Measurements from ENCODE around the gene S100A11.
A peak's percentile ranks its signal among the peaks of the same experiment; 100 is the strongest.

Gene S100A11

GRCh38 chr1:152001631-152002584 is 34.9 kb downstream of the S100A11 start:
- DNase-seq = peak; percentile 85 to 92 (median 87)

DNA sequence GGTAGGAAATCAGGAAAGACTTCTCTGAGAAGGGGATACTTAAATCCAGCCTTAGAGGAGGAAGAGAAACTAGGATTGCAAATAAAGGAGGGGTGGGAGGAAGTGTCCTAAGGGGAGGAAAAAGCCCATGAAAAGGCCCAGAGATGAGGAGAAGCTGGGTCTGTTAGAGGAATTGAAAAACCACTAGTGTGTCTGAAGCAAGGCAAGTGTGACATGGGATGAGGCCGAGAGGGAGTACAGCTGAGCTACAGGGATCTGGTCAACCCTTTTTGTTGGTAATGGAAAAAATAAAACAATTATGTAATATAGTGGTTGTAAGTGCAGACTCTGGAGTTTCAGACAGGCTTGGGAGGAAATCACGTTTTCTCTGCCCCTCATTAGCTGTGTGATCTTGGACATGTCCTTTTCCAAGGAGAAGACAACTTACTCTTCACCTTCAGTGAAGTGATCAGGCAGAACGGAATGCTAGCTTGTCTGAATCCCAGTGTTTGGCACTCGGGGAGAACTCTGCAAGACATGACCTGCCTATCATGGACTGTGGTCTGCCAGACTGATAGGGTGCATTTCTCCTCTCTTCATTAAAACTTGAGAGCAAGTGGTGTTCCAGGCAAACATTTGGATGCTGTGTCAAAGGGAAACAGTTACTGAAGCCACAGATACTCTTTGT is 35.7 kb downstream of the S100A11 start:
- DNase-seq = peak; percentile 84 to 91 (median 86)

DNA sequence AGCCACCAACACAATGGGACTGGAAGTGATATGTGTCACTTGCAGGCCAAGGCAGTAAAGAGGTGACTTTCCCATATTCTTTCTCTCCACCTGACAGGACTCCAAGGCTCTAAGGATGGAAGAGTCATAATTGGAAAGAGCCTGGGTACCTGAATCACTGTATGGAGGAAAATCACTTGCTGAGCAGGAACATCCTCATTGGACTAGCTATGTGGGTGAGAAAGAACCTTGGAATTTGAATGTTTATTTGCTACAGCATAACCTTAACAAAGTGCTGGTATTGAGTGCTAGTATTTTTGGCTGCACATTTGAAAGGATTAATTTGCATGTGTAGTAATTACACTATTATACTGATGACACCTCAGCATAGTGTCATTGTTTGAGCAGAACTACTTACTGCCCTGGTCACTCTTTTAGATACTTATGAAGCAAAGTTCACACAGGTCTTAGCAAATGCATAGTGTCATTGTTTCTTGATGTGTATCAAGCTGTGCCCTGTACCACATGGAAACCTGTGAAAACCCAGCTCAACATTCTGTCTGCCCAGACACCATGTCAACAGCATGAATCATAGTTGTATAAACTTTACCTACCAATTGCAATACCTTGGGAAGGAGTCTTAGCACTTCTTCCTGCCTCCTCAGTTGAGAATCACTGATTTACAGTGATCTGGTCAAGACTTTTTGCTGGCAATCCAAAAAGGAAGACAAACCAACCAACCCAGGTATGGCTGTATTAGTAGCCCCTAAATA is 38.0 kb downstream of the S100A11 start:
- no peak for DNase-seq

- no peak for DNase-seq
These were observed 39.6 kb downstream of the S100A11 start for GRCh38 chr1:151997284-151997570.

GRCh38 chr1:151995774-151996173 is 41.0 kb downstream of the S100A11 start:
- DNase-seq = peak in 2 of 3 donors; percentile 54 to 66

GRCh38 chr1:151994956-151995355 is 41.8 kb downstream of the S100A11 start:
- peak; percentile 39 to 62 (median 57) for DNase-seq

DNA sequence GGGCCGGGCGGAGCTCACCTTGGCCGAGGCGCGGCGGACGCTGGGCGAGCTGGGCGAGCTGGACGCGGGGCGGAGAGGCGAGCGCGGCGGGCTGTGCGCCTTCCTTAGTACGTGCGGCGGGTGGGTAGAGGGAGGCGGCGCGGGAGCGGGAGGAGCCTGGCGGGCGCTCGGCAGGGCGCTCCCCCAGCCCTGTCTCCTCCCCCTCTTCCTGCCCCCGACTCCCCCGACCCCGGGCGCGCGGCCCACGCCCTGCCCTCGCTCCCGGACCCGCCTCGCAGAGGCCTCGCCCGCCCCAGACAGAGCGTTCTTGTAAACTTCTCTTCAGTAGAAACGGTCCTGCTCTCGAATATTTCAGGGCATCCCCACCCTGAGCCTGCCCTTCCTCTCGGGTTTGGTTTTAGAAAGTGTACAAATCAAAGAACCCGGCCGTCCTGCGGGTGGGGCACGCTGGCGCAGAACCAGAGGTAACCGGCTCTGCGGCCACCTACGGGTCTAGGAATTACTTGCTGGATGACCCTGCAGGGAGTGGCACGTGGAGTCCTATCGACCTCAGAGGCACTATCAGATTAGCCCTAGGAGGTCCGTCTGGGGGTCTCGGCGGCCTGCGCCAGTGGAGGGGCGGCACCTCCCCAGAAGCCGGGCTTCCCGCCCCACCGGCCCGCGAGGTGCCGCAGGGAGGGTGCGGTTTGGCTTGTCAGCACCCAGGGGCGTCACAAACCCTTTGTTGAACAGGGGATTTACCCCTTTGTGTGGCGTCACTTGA is 42.9 kb downstream of the S100A11 start, which contains the start of gene S100A10:
Gene S100A10, minus strand, starts transcription at position 126 of the 763 bp plus-strand sequence. CDS start 7,629 bp downstream, outside the sequence.
- DNase-seq = peak; percentile 72 to 87 (median 73)

DNA sequence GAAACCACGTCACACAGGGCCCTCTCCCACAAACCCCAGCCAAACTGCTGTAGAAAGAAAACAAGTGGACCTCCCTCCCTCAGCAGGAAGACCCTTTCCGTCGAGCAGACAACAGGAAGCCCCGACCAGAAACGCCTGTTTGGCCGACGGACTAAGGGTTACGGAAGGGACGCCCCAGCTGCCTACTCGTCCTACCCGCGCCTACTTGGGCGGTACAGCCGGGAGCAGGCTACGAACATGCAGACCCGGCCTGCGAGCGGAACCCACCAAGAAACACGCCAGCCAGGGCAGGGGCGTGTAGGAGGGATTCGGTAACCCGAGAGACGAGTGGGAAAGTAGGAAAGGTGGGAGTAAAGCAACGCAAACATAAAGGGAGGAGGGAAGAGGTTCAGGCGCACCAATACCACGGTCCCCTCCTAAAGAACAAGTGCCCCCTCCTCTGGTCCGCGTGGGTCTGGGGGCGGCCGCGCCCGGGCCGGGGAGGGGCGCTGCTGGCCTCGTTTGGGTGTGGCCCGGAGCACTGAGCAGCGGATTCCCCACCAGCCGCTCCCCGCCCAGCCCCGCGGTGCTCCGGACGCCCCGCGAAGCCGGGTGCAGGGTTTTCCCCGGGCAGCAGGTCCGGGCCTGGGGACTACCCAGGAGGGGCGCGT is 43.6 kb downstream of the S100A11 start:
- peak; percentile 67 to 76 (median 68) for DNase-seq

- DNase-seq = peak; percentile 95 to 98 (median 97)
These were observed 44.3 kb downstream of the S100A11 start for GRCh38 chr1:151992303-151993083.

DNA sequence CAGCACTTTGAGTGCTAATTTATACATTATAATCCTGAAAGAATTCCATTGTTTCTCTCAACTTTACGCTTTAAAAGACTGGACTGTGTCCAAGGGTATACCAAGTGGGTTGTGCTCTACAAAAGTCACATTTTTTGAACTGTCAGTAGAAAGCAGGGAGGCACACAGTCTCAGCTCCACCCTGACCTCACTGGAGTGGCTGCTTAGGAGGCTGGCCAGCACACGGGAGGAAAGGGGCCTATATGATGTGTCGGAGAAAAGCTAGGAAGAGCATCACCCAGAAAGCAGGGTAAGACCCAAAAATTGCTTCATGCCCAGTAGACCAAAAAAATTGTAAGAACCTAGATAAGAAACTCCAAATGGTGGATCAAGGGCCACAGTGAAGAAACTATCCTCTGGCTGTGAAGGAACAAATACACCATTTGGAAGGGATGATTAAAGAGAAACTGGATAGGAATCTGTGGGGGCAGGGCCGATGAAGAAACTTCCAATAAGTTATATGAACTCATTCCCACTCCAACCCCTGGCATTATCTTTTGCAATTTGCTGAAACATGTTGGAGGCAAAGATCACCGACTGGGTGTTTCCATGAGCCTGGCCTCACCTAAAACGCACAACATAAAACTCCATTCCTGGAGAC is 45.0 kb downstream of the S100A11 start:
- DNase-seq = no peak

- DNase-seq = no peak
These were observed 46.0 kb downstream of the S100A11 start for GRCh38 chr1:151990856-151991198.

DNA sequence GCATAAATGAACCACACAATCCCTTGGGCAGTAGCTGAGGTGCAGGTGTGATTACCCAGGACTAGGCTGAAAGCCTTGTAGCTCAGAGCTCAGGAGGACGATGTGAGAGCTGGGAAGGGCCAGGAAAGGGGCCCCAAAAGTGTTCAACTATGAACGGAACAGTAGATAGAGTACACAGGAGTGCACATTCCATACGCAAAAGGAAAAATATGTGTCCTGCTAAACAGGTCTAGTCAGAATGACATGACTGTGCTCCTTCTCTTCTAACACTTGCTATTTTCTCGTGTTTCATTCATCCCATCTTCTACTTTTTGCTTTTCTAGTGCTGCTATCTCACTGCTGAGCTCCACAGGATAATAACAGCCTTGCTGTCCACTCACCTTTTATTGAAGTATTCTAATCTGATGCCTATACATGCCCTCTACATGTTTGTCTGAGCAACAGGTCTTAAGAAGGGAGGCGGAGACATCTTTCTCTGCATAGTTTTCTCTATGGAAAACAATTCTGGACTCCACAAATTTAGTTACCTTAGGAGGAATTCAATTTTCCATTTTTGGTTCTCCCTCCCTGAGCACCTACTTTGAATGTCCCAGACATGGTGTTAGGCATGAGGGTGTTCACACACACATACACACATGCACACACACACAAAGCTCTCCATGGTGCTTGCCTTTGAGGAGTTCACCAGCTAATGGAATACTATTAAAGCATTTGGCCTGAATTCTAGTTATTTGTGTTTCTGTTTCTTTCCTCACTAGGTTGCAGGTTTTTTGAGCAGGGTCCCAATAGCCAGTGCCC is 46.5 kb downstream of the S100A11 start:
- no peak for DNase-seq

DNA sequence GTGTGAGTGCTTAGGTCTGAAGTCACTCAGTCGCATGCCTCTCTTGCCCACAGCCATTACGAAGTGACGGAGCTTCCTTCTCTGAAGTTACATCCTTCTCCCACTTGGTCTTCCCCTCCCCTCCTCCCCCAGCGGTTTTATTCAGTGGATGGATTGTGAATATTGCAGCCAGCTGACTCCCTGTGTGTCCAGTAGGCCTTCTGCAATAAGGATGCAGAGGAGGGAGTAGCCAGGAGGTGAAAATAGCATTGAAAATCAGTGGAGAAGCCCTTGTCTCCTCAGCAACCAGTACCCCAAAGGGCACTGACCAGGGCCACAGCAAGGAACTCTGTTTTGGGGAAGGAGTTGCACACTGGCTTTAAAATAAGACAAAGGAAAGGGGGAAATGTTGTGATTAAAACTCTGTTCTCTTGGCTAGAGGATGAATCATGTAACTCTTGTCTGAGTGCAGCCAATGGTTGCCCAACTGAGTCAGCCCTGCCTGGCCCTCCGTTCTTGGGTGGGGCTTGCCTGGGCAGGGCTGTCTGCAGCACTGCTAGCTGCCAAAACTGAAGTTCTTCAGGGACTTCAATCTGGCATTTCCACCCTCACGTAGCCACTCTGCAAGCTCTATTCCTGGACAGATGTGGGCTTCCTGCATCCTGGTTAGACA is 47.5 kb downstream of the S100A11 start:
- peak; percentile 88 to 93 (median 93) for DNase-seq

DNA sequence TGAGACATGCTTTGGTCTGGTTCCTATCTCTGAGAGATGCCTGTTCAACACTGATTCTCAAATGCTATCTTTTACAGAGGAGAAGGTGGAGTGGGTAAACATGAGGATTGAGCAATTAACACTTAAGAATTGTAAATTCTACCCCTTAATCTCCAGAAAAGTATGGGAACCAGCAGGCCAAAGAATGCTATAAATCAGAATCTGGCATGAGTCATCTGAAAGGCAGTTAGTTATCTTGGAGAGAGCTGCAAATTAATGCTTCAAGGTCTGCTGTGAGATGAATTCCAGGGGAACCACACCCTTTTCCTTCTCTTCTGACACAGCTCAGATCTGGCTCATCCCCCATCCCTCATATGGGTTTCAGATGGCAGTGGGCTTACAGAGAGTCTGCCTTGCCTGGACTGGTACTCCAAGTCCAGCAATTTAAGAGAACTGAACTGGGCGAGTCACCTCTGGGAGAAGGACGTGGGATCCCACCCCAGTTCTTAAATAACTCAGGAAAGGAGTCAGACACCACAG is 48.3 kb downstream of the S100A11 start:
- no peak for DNase-seq

GRCh38 chr1:151986501-151987190 is 50.2 kb downstream of the S100A11 start:
- DNase-seq = no peak

GRCh38 chr1:151985768-151986167 is 51.0 kb downstream of the S100A11 start:
- no peak for DNase-seq

- DNase-seq = no peak
These were observed 51.5 kb downstream of the S100A11 start for GRCh38 chr1:151985270-151985669.

- DNase-seq = no peak
These were observed 52.4 kb downstream of the S100A11 start for GRCh38 chr1:151984313-151984956.
